Measurements from ENCODE around the gene TRMT2A. TPM values are rescaled to one million over a fixed set of nuclear protein-coding genes. Genes with fewer than 3 reads are reported as not detected.

TRMT2A gene
- total and polyA plus RNA-seq, 2 of the 8 experiments (the other 6 are each of a cell fraction or from before 2014, with no cell fraction given): 44.9 to 50.3 TPM

GRCh38 chr22:20062043-20062765 lies 54.8 kb downstream of the TRMT2A start:
- CTCF ChIA-PET (ENCODE audit: partially characterized antibody): interaction anchor here (0.6 to 1.8 kb wide), 12 partner anchors 9 to 526 kb away, joined by 3 to 9 read pairs (median 4); no protein-coding TSS in a partner anchor
- Histone ChIP-seq H3K27ac (ENCODE audit: low read depth, low read length) (no peak overlapping the region), H3K9me3 (ENCODE audit: insufficient read depth in 2 of 2, low read depth in 1 of 2, low read length in 1 of 2) (no peaks in the 10 kb centered on the region), H3K9ac (replicated peaks in 1 of 4; ENCODE audit: extremely low read depth in 1 of 4, low read depth in 3 of 4, low read length in 3 of 4) (no peak overlapping the region), H3K56ac (replicated peaks; ENCODE audit: insufficient read length, low read depth, low read length) (no peak overlapping the region), H4K20me1 (replicated peaks in 1 of 2; ENCODE audit: control insufficient read depth in 1 of 2, insufficient read depth in 2 of 2, low read length in 2 of 2) (peaks cover 0 to 9% of the 10 kb centered on the region in 2 experiments), H2BK12ac (ENCODE audit: low read depth, low read length) (no peak overlapping the region), H2AK5ac (ENCODE audit: low read depth, low read length) (no peak overlapping the region), H3K23me2 (ENCODE audit: low read depth, low read length) (0 out of 2 replicates have a peak, but pooled peaks cover 2% of the 10 kb centered on the region), H3K4me1 (replicated peaks in 1 of 4; ENCODE audit: control insufficient read depth in 3 of 4, insufficient read depth in 4 of 4, low read length in 3 of 4) (no peaks in the 10 kb centered on the region), H3K14ac (ENCODE audit: insufficient read length) (no peak overlapping the region), H3K79me1 (ENCODE audit: low read depth, low read length) (no peaks in the 10 kb centered on the region), H3K4me2 (ENCODE audit: insufficient read depth in 1 of 2, low read depth in 2 of 2, low read length in 2 of 2) (no peak overlapping the region), H3K4ac (replicated peaks; ENCODE audit: insufficient read length, low read depth, low read length) (no peak overlapping the region), H2AFZ (ENCODE audit: low read length) (no peak overlapping the region), H2BK120ac (replicated peaks; ENCODE audit: low read depth, low read length) (no peak overlapping the region), H3K27me3 (replicated peaks in 1 of 4; ENCODE audit: control insufficient read depth in 3 of 4, extremely low read depth in 1 of 4, insufficient read depth in 3 of 4, low read length in 3 of 4) (no peaks in the 10 kb centered on the region), H4K5ac (ENCODE audit: insufficient read length, low read depth, low read length) (no peak overlapping the region), H4K91ac (replicated peaks; ENCODE audit: insufficient read length, low read length) (no peak overlapping the region), H3K4me3 (ENCODE audit: extremely low read depth in 1 of 4, insufficient read depth in 2 of 4, low read depth in 3 of 4, low read length in 4 of 4) (no peak overlapping the region), H2BK15ac (ENCODE audit: low read length) (no peak overlapping the region), H3K23ac (ENCODE audit: insufficient read length) (no peak overlapping the region), H2BK20ac (ENCODE audit: low read length) (no peak overlapping the region), H2BK5ac (ENCODE audit: low read depth, low read length) (no peak overlapping the region), H3K79me2 (ENCODE audit: control insufficient read depth in 1 of 2, insufficient read depth in 2 of 2, low read length in 2 of 2) (no peaks in the 10 kb centered on the region), H3K36me3 (ENCODE audit: control insufficient read depth in 2 of 4, insufficient read depth in 4 of 4, low read length in 3 of 4) (no peaks in the 10 kb centered on the region), H4K8ac (ENCODE audit: extremely low read depth, insufficient read depth, low read length) (no peak overlapping the region), H3K18ac (ENCODE audit: extremely low read depth, low read length) (no peak overlapping the region)
- POLR2A ChIA-PET (ENCODE audit: partially characterized antibody): interaction anchor here (1.0 kb wide), 1 partner anchor 31 kb away, joined by 3 read pairs; no protein-coding TSS in a partner anchor
- 93% methylated on average over 11 of the region's 18 CpGs; no CpG with 5 or more reads in 1 of the 2 experiments for WGBS, 2 experiments (ENCODE audit: extremely low coverage in 1 of 2, insufficient coverage in 1 of 2, insufficient read length in 1 of 2, insufficient replicate concordance in 2 of 2, low coverage in 1 of 2, low lambda C conversion rate in 2 of 2, missing lambda C conversion rate in 1 of 2)
- no peak for DNase-seq (ENCODE audit: low read depth in 1 of 2, low spot score in 2 of 2)
- no peak for FAIRE-seq
- TF ChIP-seq KDM4A (IDR thresholded peaks at IDR 0.05; ENCODE audit: low read depth, low read length, severe bottlenecking): no peak
- no peak for TF ChIP-seq KDM5A (IDR thresholded peaks at IDR 0.05; ENCODE audit: low read length)
- no peak for TF ChIP-seq FOSL1 (IDR thresholded peaks at IDR 0.05; ENCODE audit: insufficient read depth, low read depth, low read length)
- no peak for TF ChIP-seq SIRT6 (IDR thresholded peaks at IDR 0.05; ENCODE audit: low read length)
- no peak for TF ChIP-seq GTF2F1 (IDR thresholded peaks at IDR 0.05; ENCODE audit: borderline replicate concordance, low read depth, low read length)
- no peak for TF ChIP-seq EGR1 (IDR thresholded peaks at IDR 0.05; ENCODE audit: borderline replicate concordance, low read depth, low read length)
- no peak for TF ChIP-seq TAF1 (IDR thresholded peaks at IDR 0.05; ENCODE audit: low read depth, low read length)
- TF ChIP-seq ASH2L (IDR thresholded peaks at IDR 0.05; ENCODE audit: low read length): no peak
- TF ChIP-seq E2F6 (IDR thresholded peaks at IDR 0.05): no peak
- no peak for TF ChIP-seq POLR2AphosphoS5 (IDR thresholded peaks at IDR 0.05; ENCODE audit: low read depth, low read length)
- no peak for TF ChIP-seq TEAD4 (IDR thresholded peaks at IDR 0.05; ENCODE audit: low read depth, low read length)
